HepG2 (cell line): ENCODE measurements around the gene RINL. TPM values are rescaled to one million over a fixed set of nuclear protein-coding genes. Genes with fewer than 3 reads are reported as not detected.
"Not testable (repeated sequence)": the region's sequence is repeated elsewhere in the genome, so short reads cannot be mapped to it uniquely, and the experiment has no call there.

Experiments used
- ATAC-seq: fragments of 200-7000 bp; cut with Tn5 transposase; 3 replicates; pipeline ENCODE4 v1.9.1; 2020; ENCODE audit warnings: mild to moderate bottlenecking, moderate library complexity
- BruUV-seq: library from RNA; stranded (reverse); fragments of 400-500 nt; replicated peaks from 2 replicates; lab custom pipeline; 2021; lab: Mats Ljungman, UMichigan
- CTCF ChIA-PET: fragments of 300-600 bp; formaldehyde crosslinking; extraction: SDS; loops from one replicate; lab custom pipeline; 2021; ENCODE audit warnings: low total read pairs, inconsistent platforms, low intra/inter-chr PET ratio; lab: Yijun Ruan, JAX
- POLR2A ChIA-PET: fragments of 350-600 bp; sonication (Branson Sonifier 250); formaldehyde crosslinking; loops from one replicate; lab custom pipeline; 2020; ENCODE audit warnings: antibody characterized with exemption, inconsistent platforms; lab: Yijun Ruan, JAX
- DNase-seq: peaks from one replicate; pipeline ENCODE4 v3.0.0-alpha.2; 2015; ENCODE audit warnings: low spot score
- FAIRE-seq: peaks from 3 replicates; lab custom pipeline; 2011; peaks lifted over from hg19 to GRCh38; lab: Jason Lieb, UNC
- H2AFZ ChIP-seq: one replicate; pipeline ENCODE4 v1.6.1; 2011; ENCODE audit warnings: low read length, inconsistent platforms
- H3K27ac ChIP-seq: fragments of 300-600 bp; 3 replicates; pipeline ENCODE4 v1.8.0; 2011; ENCODE audit warnings: mixed run types, mild to moderate bottlenecking, mixed read lengths, low read length, inconsistent platforms; ENCODE audit not compliant: insufficient read depth; ENCODE audit errors: extremely low read length
- H3K27me3 ChIP-seq, 2 experiments: fragments of 200-600 bp in 1 of 2; 2 replicates in 1 of 2; 3 replicates in 1 of 2; pipeline versions ENCODE4 v1.6.0 to v1.8.0; 2011; ENCODE audit warnings: low read length in 2 of 2, mild to moderate bottlenecking in 2 of 2, moderate library complexity in 2 of 2, inconsistent platforms in 1 of 2; ENCODE audit not compliant: insufficient read depth in 2 of 2, control insufficient read depth in 1 of 2
- H3K36me3 ChIP-seq, 2 experiments: fragments of 200-600 bp in 1 of 2; replicated peaks in 1 of 2; 2 replicates in 1 of 2; 3 replicates in 1 of 2; pipeline versions ENCODE4 v1.5.1 to v1.8.0; 2011; ENCODE audit warnings: low read length in 2 of 2, inconsistent platforms in 1 of 2; ENCODE audit not compliant: insufficient read depth in 2 of 2, control insufficient read depth in 1 of 2
- H3K4me1 ChIP-seq: 2 replicates; pipeline ENCODE4 v1.5.1; 2012; ENCODE audit warnings: low read length, inconsistent platforms; ENCODE audit not compliant: insufficient read depth
- H3K4me2 ChIP-seq: 2 replicates; pipeline ENCODE4 v1.6.0; 2011; ENCODE audit warnings: low read depth, low read length, inconsistent platforms
- H3K4me3 ChIP-seq, 3 experiments: fragments of 200-600 bp in 1 of 3; sonication (generic), shearing (Covaris generic) in 1 of 3; replicated peaks in 1 of 3; 2 replicates each; pipeline ENCODE4 v1.5.1; 2011 to 2016; ENCODE audit warnings: low read length in 3 of 3, inconsistent platforms in 2 of 3, low read depth in 2 of 3, mild to moderate bottlenecking in 2 of 3, control low read depth in 1 of 3, mixed read lengths in 1 of 3; ENCODE audit not compliant: insufficient read depth in 1 of 3
- H3K79me2 ChIP-seq: one replicate; pipeline ENCODE4 v1.6.1; 2011; ENCODE audit warnings: low read length, inconsistent platforms; ENCODE audit not compliant: insufficient read depth
- H3K9ac ChIP-seq: 2 replicates; pipeline ENCODE4 v1.6.0; 2011; ENCODE audit warnings: mild to moderate bottlenecking, low read depth, low read length, inconsistent platforms; ENCODE audit not compliant: insufficient read depth
- H3K9me3 ChIP-seq: 2 replicates; pipeline ENCODE4 v1.5.1; 2012; ENCODE audit warnings: mild to moderate bottlenecking, low read length
- H4K20me1 ChIP-seq: 2 replicates; pipeline ENCODE4 v1.6.0; 2011; ENCODE audit warnings: inconsistent platforms, mild to moderate bottlenecking, low read length, moderate library complexity; ENCODE audit not compliant: insufficient read depth
- KIAA2018 ChIP-seq: sonication (generic); formaldehyde crosslinking; IDR thresholded peaks from 2 replicates; pipeline ENCODE4 v1.5.0; 2020; ENCODE audit warnings: mild to moderate bottlenecking, missing genetic modification reagents, borderline replicate concordance
- ZNF121 ChIP-seq: sonication (generic); formaldehyde crosslinking; IDR thresholded peaks from 2 replicates; pipeline ENCODE4 v1.5.0; 2020; ENCODE audit warnings: mild to moderate bottlenecking, missing genetic modification reagents
- ZNF770 ChIP-seq: sonication (generic); formaldehyde crosslinking; IDR thresholded peaks from 2 replicates; pipeline ENCODE4 v1.5.0; 2020; ENCODE audit warnings: mild to moderate bottlenecking, missing genetic modification reagents
- WGBS: methylation state at CpG from one replicate; pipeline ENCODE4 v1.1.6; 2017; ENCODE audit warnings: low lambda C conversion rate; 5-methylcytosine and 5-hydroxymethylcytosine counted together
- in situ Hi-C: cut with HindIII; loops from 2 replicates; pipeline ENCODE4 v1.10.0; 2017; ENCODE audit warnings: low pct_unique_long_range_greater_than_20kb; ENCODE audit not compliant: extremely low pct_ligation_motif_present
- intact Hi-C: fragments of 100-400 bp; cut with micrococcal nuclease; formaldehyde crosslinking; loops from one replicate; pipeline ENCODE4 v1.10.0; 2022; ENCODE audit not compliant: unreplicated experiment
- polyA plus RNA-seq, 8 experiments: library from polyadenylated mRNA; depleted of rRNA in 3 of 8; stranded (reverse) in 7 of 8; unstranded in 1 of 8; fragments of >200 nt; fragmentation: Illumina TruSeq in 4 of 8; extraction: Trizol in 4 of 8; gene quantifications; 2 replicates each; pipeline versions ENCODE4 v1.2.1 to v1.2.3, GENCODE V29; 2011 to 2016; ENCODE audit warnings: low read depth in 4 of 8, missing spikeins in 1 of 8, mixed read lengths in 1 of 8; ENCODE audit not compliant: insufficient read depth in 1 of 8
- total RNA-seq, 5 experiments: library from RNA; depleted of rRNA; stranded (reverse); fragments of >200 nt; fragmentation: Illumina TruSeq; extraction: Trizol; gene quantifications; 2 replicates each; pipeline ENCODE4 v1.2.3, GENCODE V29; 2016; ENCODE audit warnings: low read depth in 1 of 5

RINL gene
- total and polyA plus RNA-seq, 2 of the 13 experiments (the other 11 are each of a cell fraction or from before 2014, with no cell fraction given) = 11.4 to 18.0 TPM

DNA sequence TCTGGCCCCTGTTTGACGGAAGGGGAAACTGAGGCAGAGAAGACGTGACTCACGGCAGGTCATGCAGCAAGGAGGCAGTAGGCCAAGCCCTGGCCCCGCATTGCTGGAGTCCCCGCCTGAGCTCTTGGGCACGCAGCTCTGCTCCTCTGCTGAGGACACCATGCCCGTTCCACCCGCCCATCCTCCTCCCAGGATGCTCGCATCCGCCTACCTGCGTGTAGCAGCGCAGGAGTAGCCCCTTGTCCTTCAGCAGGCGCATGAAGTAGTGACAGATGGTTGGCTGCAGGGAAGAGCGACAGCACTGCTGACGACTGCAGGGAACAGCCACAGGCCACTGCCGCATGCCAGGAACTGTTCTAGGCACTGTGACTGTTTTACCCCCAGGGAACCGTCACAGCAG lies 10.8 kb upstream of the RINL start (continued):
- no peak for TF ChIP-seq KIAA2018 (CRISPR knock-in tag)

DNA sequence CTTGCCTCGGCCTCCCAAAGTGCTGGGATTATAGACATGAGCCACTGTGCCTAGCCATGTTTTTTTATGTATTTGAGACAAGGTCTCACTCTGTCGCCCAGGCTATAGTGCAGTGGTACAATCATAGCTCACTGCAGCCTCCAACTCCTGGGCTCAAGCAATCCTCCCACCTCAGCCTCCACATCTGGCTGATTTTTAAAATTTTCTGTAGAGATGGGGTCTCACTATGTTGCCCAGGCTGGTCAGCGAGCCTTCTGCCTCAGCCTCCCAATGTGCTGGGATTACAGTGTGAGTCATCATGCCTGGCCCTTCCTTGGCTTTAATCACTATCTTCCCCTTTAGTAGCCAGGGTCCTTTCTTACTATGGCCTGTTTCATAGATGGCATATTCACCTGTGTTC lies 6.6 kb upstream of the RINL start:
- FAIRE-seq = not testable (repeated sequence)
- 94% methylated on average over 3 of the region's 3 CpGs for WGBS

More for the DNA sequence above, 6.6 kb upstream of the RINL start:
- H2AFZ ChIP-seq, H3K4me2 ChIP-seq, POLR2A ChIA-PET, H3K9me3 ChIP-seq, in situ Hi-C loops, ATAC-seq, BruUV-seq, H4K20me1 ChIP-seq, H3K27ac ChIP-seq, H3K79me2 ChIP-seq, H3K9ac ChIP-seq: not testable (repeated sequence)
- TF ChIP-seq ZNF121 (CRISPR knock-in tag) (peak; percentile 76), ZNF770 (CRISPR knock-in tag) (peak; percentile 45; the same call in 1 of the 2 replicates)
- TF ChIP-seq, all 625 proteins: peak for 2; not testable (repeated sequence) for 623
- H3K4me3 ChIP-seq, DNase-seq, H3K36me3 ChIP-seq, H3K27me3 ChIP-seq, H3K4me1 ChIP-seq, intact Hi-C loops: not testable (repeated sequence)
- CTCF ChIA-PET = interaction anchor here (0.7 kb wide), 1 partner anchor 249 kb away, joined by 3 read pairs; no protein-coding TSS in a partner anchor
